Muscle of leg (tissue), 11 donors: Measurements from ENCODE around the gene OMP. TPM values are rescaled to one million over a fixed set of nuclear protein-coding genes. Genes with fewer than 3 reads are reported as not detected.

Experiments
- DNase-seq: peaks from one replicate; pipeline ENCODE4 v3.0.0; 2013
- H3K27ac ChIP-seq: one replicate; pipeline ENCODE4 v1.5.1; 2013; ENCODE audit warnings: mild to moderate bottlenecking, low read length, control low read depth
- H3K27me3 ChIP-seq: one replicate; pipeline ENCODE4 v1.6.1; 2013; ENCODE audit warnings: low read length; ENCODE audit not compliant: control insufficient read depth, insufficient read depth
- H3K36me3 ChIP-seq: one replicate; pipeline ENCODE4 v1.6.1; 2013; ENCODE audit warnings: low read length; ENCODE audit not compliant: control insufficient read depth, insufficient read depth
- H3K4me1 ChIP-seq: one replicate; pipeline ENCODE4 v1.6.1; 2013; ENCODE audit warnings: low read length; ENCODE audit not compliant: control insufficient read depth, insufficient read depth
- H3K4me3 ChIP-seq: one replicate; pipeline ENCODE4 v1.5.1; 2013; ENCODE audit warnings: low read length, control low read depth
- H3K9me3 ChIP-seq: replicated peaks from 2 replicates; pipeline ENCODE4 v1.6.1; 2013; ENCODE audit warnings: low read depth, low read length; ENCODE audit not compliant: control insufficient read depth
- WGBS: methylation state at CpG from one replicate; pipeline ENCODE4 v1.1.5; 2013; ENCODE audit warnings: missing lambda C conversion rate; ENCODE audit not compliant: insufficient coverage; 5-methylcytosine and 5-hydroxymethylcytosine counted together
- polyA plus RNA-seq, 8 donors: library from polyadenylated mRNA; unstranded; fragments of 120-200 nt; gene quantifications; one replicate each; pipeline versions ENCODE4 v1.2.1 to v1.2.3, GENCODE V29; 2013; ENCODE audit warnings: inconsistent platforms in 1 of 8, low replicate concordance in 1 of 8; ENCODE audit not compliant: insufficient read length in 8 of 8, insufficient read depth in 1 of 8
- total RNA-seq: library from RNA; stranded (reverse); fragments of 120-200 nt; gene quantifications from one replicate; pipeline ENCODE4 v1.2.4, GENCODE V29; 2013

OMP gene
- total and polyA plus RNA-seq, 9 donors: 0.27 TPM; not detected in 8

DNA sequence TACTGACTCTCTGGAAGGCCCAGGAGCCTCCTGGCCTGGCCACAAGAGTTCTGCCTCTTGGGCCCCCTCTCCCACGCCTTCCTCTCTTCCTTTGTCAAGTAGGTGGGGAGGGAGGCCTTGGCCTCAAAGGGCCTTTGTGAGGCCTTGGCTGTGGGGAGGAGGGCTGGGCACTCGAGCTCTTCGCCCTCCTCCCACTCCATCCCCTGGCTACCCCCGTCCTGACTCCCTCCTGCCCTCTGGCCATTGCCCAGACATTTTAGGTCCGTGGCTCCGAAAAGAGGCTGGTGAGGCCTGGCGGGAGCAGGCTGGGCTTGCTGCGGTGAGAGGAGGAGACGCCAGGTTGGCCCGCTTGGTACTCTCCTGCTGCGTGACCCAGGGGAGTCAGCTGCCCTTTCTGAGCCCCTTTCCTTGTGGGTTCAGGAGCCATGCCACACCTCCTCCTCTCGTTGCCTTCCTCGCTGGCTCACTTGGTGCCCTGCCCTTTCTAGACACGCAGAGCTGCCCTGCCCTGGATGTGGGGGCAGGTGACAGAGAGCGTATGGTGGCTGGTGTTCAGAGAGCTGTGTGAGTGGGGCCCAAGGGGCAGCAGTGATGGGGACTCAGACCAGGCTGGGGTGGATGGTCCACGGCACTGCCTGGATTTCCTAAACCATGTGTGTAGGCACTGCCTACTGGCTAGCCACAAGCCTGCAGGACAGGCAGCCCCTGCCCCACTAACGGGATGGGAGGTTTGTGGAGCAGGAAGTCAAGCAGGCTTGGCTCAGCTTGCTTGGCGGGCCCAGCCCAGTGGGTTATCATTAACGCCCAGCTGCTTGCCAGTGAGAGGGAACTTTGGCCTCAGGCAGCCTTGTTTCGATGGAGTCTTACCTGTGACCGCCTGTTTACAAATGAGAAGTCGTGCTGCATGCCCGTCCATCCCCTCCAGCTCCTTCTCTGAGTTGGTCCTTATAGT lies 15.8 kb upstream of the OMP start:
- Histone ChIP-seq H3K27ac (no peak overlapping the region), H3K27me3 (no peaks in the 10 kb centered on the region), H3K36me3 (peaks cover 17% of the 10 kb centered on the region), H3K4me3 (no peak overlapping the region), H3K4me1 (peaks cover 22% of the 10 kb centered on the region), H3K9me3 (no peaks in the 10 kb centered on the region)
- no peak for DNase-seq
- WGBS: 80% methylated on average over 16 of the region's 23 CpGs

GRCh38 chr11:77087723-77088225 lies 14.9 kb upstream of the OMP start:
- Histone ChIP-seq H3K36me3 (peaks cover 17% of the 10 kb centered on the region), H3K27ac (no peak overlapping the region), H3K4me1 (peaks cover 21% of the 10 kb centered on the region), H3K4me3 (no peak overlapping the region), H3K9me3 (no peaks in the 10 kb centered on the region), H3K27me3 (no peaks in the 10 kb centered on the region)
- WGBS: 89% methylated on average over 5 of the region's 9 CpGs
- no peak for DNase-seq

- no peaks in the 10 kb centered on the region for H3K9me3 ChIP-seq
- H3K4me1 ChIP-seq: peaks cover 21% of the 10 kb centered on the region
- H3K36me3 ChIP-seq: peaks cover 17% of the 10 kb centered on the region
- H3K4me3 ChIP-seq: no peak overlapping the region
- DNase-seq: no peak
- 74% methylated on average over 7 of the region's 11 CpGs for WGBS
- H3K27ac ChIP-seq: no peak overlapping the region
- H3K27me3 ChIP-seq: no peaks in the 10 kb centered on the region
These were observed 14.2 kb upstream of the OMP start for GRCh38 chr11:77088236-77089003.

GRCh38 chr11:77089004-77089545 lies 13.6 kb upstream of the OMP start:
- Histone ChIP-seq H3K4me3 (no peak overlapping the region), H3K27me3 (no peaks in the 10 kb centered on the region), H3K9me3 (no peaks in the 10 kb centered on the region), H3K4me1 (peaks cover 27% of the 10 kb centered on the region), H3K27ac (no peak overlapping the region), H3K36me3 (peaks cover 19% of the 10 kb centered on the region)
- no peak for DNase-seq
- WGBS: 91% methylated on average over 3 of the region's 3 CpGs

DNA sequence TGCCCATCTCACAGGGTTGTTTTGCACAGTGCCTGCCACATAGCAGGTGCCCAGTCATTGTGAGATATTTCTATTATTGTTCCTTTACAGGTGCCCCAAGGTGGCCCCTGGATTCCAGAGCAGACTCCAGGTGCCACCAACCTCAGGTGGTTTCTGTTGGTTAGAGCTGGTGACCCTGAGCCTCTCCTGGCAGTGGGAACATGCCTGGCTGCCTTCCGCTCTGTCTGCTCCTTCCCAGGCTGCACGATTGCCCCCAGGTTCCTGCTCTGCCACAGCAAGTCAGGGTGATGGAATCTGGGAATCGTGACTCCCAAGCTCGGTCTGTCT lies 12.6 kb upstream of the OMP start:
- Histone ChIP-seq H3K4me1 (peaks cover 36% of the 10 kb centered on the region), H3K9me3 (no peaks in the 10 kb centered on the region), H3K36me3 (peaks cover 17% of the 10 kb centered on the region), H3K27ac (no peak overlapping the region), H3K4me3 (no peak overlapping the region), H3K27me3 (no peaks in the 10 kb centered on the region)
- 77% methylated on average over 4 of the region's 4 CpGs for WGBS
- DNase-seq: no peak

DNA sequence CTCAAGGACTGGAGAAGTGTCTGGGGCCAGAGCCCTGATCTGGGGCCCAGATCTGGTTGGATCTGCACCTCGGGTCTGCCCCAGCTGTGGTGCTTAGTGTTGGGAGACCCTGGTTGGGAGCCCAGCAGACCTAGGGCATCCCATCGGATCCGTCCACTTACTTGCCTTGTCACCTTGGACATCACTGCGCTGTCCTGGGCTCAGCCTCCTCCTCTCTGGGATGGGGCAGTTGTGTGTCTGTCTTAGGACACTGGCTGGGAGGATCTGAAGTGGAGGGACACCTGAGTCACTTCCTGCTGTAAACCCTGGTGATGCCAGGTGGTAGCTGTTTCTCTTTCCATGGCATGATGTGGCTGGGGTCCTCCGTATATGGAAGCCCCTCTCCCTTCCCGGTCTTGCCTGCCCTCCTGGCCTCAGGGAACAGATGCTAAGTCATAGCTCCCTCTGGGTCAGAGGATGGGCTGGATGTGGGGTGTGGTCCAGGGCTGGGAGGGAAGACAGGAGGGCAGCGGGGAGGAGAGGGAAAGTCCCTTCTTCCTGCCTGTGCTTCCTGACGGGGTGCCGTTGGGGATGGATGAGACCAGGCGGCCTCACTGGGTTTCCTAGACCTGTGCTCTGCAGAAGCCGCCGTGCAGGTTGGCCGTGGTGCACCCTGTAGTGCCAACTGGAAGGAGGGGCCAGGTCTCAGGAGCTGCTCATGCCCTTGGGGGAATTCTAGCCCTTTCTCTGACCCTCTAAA lies 12.1 kb upstream of the OMP start:
- H3K27me3 ChIP-seq: no peaks in the 10 kb centered on the region
- no peak overlapping the region for H3K4me3 ChIP-seq
- 60% methylated on average over 10 of the region's 13 CpGs for WGBS
- H3K36me3 ChIP-seq: peaks cover 17% of the 10 kb centered on the region
- no peak overlapping the region for H3K27ac ChIP-seq
- DNase-seq: no peak
- H3K9me3 ChIP-seq: no peaks in the 10 kb centered on the region
- peaks cover 39% of the 10 kb centered on the region for H3K4me1 ChIP-seq

DNA sequence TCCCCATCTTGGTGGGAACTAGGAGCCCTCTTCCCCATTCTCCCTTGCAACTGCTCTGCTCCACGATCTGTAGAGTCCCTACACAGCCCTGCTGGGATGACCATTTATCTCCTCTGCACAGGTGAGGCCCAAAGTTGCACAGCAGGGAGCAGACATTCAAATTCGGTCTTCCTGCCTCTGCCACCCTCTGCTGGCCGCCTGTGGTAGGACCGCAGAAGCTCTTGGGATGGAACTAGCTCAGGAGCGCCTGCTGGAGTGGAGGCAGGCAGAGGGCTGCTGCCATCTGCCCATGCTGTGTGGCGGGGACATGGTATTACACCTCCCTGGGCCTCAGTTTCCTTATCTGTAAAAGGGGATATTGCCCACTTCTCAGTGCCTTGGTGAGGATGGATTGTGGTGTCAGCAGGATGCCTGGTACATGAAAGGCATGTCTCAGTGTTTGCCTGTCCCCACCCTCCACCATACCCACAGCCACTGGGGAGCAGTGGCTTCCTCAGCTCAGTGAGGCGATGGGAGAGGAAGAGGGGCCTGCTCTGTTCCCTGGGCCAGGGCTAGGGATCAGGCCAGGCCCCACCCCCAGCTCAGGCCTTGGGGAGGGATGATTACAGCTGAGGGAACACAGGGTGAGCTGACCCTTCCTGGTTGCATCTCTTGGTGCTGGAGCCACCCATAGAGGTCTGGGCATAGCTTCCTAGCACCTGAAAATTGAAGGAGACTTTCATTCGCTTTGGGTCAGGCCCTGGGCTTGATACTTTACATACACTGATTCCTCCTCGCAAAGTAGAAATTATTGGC lies 11.3 kb upstream of the OMP start:
- Histone ChIP-seq H3K36me3 (peaks cover 10% of the 10 kb centered on the region), H3K4me3 (no peak overlapping the region), H3K27me3 (no peaks in the 10 kb centered on the region), H3K27ac (no peak overlapping the region), H3K9me3 (no peaks in the 10 kb centered on the region), H3K4me1 (peaks cover 46% of the 10 kb centered on the region)
- 25% methylated on average over 6 of the region's 9 CpGs for WGBS
- DNase-seq: peak; percentile 73

GRCh38 chr11:77092382-77092781 lies 10.3 kb upstream of the OMP start:
- H3K4me1 ChIP-seq: peaks cover 47% of the 10 kb centered on the region

More at GRCh38 chr11:77092382-77092781, 10.3 kb upstream of the OMP start:
- no peaks in the 10 kb centered on the region for H3K9me3 ChIP-seq
- H3K27ac ChIP-seq: no peak overlapping the region
- no peak overlapping the region for H3K4me3 ChIP-seq
- peaks cover 4% of the 10 kb centered on the region for H3K36me3 ChIP-seq
- H3K27me3 ChIP-seq: no peaks in the 10 kb centered on the region
- 51% methylated on average over 4 of the region's 7 CpGs for WGBS
- peak; percentile 52 for DNase-seq
